Esophagus muscularis mucosa (tissue), 4 donors: Measurements from ENCODE around the gene SLAMF9. TPM values are rescaled to one million over a fixed set of nuclear protein-coding genes. Genes with fewer than 3 reads are reported as not detected.

Experiments
- DNase-seq: peaks from one replicate; pipeline ENCODE4 v3.0.0-alpha.2; 2017; ENCODE audit errors: extremely low spot score
- H3K27ac ChIP-seq, 4 donors: fragments of 200-600 bp; sonication (generic); replicated peaks in 1 of 4; 1 replicate in 3 of 4; 2 replicates in 1 of 4; pipeline ENCODE4 v1.5.1; 2016 to 2019; ENCODE audit warnings: mild to moderate bottlenecking in 1 of 4
- H3K27me3 ChIP-seq, 4 donors: fragments of 200-600 bp; sonication (generic); one replicate each; pipeline versions ENCODE4 v1.5.1 to v1.6.0; 2016 to 2019
- H3K36me3 ChIP-seq, 4 donors: fragments of 200-600 bp; sonication (generic); one replicate each; pipeline ENCODE4 v1.5.1; 2016 to 2019
- H3K4me1 ChIP-seq, 4 donors: fragments of 200-600 bp; sonication (generic); one replicate each; pipeline ENCODE4 v1.5.1; 2016 to 2019
- H3K4me3 ChIP-seq, 4 donors: fragments of 200-600 bp; sonication (generic); 1 replicate in 2 of 4; 2 replicates in 2 of 4; pipeline ENCODE4 v1.5.1; 2016 to 2019; ENCODE audit warnings: mild to moderate bottlenecking in 4 of 4, moderate library complexity in 1 of 4
- H3K9me3 ChIP-seq, 4 donors: fragments of 200-600 bp; sonication (generic); 1 replicate in 3 of 4; 2 replicates in 1 of 4; pipeline ENCODE4 v1.5.1; 2016 to 2019
- CTCF ChIP-seq, 3 experiments: fragments of 200-600 bp in 2 of 3; fragments of 450-650 bp in 1 of 3; sonication (generic) in 2 of 3; IDR thresholded peaks; one replicate each; pipeline ENCODE4 v1.5.1; 2017 to 2019; ENCODE audit warnings: antibody characterized with exemption in 3 of 3, mild to moderate bottlenecking in 2 of 3, moderate library complexity in 1 of 3
- EP300 ChIP-seq: sonication (generic); formaldehyde crosslinking; IDR thresholded peaks from one replicate; pipeline ENCODE4 v1.6.1; 2017; ENCODE audit warnings: antibody characterized with exemption
- POLR2A ChIP-seq: fragments of 450-650 bp; IDR thresholded peaks from one replicate; pipeline ENCODE4 v1.6.1; 2017; ENCODE audit warnings: antibody characterized with exemption, moderate library complexity, mild to moderate bottlenecking, low read depth
- POLR2AphosphoS5 ChIP-seq, 2 donors: sonication (generic); formaldehyde crosslinking; IDR thresholded peaks; one replicate each; pipeline ENCODE4 v1.6.1; 2017; ENCODE audit warnings: antibody characterized with exemption in 2 of 2
- WGBS: methylation state at CpG from one replicate; pipeline ENCODE4 v1.1.5; 2018; 5-methylcytosine and 5-hydroxymethylcytosine counted together
- intact Hi-C: fragments of 100-400 bp; cut with DNase I; formaldehyde crosslinking; loops from one replicate; pipeline ENCODE4 v1.15.1; 2023
- total RNA-seq, 4 donors: library from RNA; depleted of rRNA; stranded (reverse); fragments of >200 nt; gene quantifications; one replicate each; pipeline versions ENCODE4 v1.1.0 to v1.2.1, GENCODE V29; 2016

SLAMF9 gene
- total RNA-seq, 4 donors from 2014 or later, result not detected

- H3K36me3 ChIP-seq, result no peaks in the 10 kb centered on the region
- DNase-seq, result no peak
- 86% methylated on average over 5 of the region's 5 CpGs for WGBS
- intact Hi-C loops, result no loop called here
- no peak overlapping the region for H3K4me3 ChIP-seq
- TF ChIP-seq CTCF (IDR thresholded peaks at IDR 0.05), result no peak
- no peak for TF ChIP-seq POLR2AphosphoS5 (IDR thresholded peaks at IDR 0.05)
- TF ChIP-seq POLR2A, result no peak
- no peak for TF ChIP-seq EP300
- no peaks in the 10 kb centered on the region for H3K9me3 ChIP-seq
- no peak overlapping the region for H3K27ac ChIP-seq
- peaks cover 0 to 51% (median 0%) of the 10 kb centered on the region in 4 donors for H3K27me3 ChIP-seq
- peaks cover 14 to 21% (median 21%) of the 10 kb centered on the region in 4 donors for H3K4me1 ChIP-seq
Measured at GRCh38 chr1:159941141-159941540, 12.9 kb downstream of the SLAMF9 start.

GRCh38 chr1:159940006-159940620, 13.9 kb downstream of the SLAMF9 start:
- Histone ChIP-seq H3K27ac (no peak overlapping the region), H3K27me3 (peaks cover 0 to 57% (median 0%) of the 10 kb centered on the region in 4 donors), H3K4me3 (no peak overlapping the region), H3K4me1 (peaks cover 4 to 13% (median 12%) of the 10 kb centered on the region in 4 donors), H3K9me3 (no peaks in the 10 kb centered on the region), H3K36me3 (no peaks in the 10 kb centered on the region)
- 88% methylated on average over 10 of the region's 11 CpGs for WGBS
- no peak for TF ChIP-seq POLR2AphosphoS5 (IDR thresholded peaks at IDR 0.05)
- no peak for TF ChIP-seq CTCF (IDR thresholded peaks at IDR 0.05)
- no peak for TF ChIP-seq EP300
- no peak for TF ChIP-seq POLR2A
- intact Hi-C loops, result no loop called here
- DNase-seq, result no peak

GRCh38 chr1:159939678-159940002, 14.4 kb downstream of the SLAMF9 start:
- Histone ChIP-seq H3K36me3 (no peaks in the 10 kb centered on the region), H3K27ac (no peak overlapping the region), H3K4me1 (peaks cover 0 to 8% (median 8%) of the 10 kb centered on the region in 4 donors), H3K27me3 (peaks cover 0 to 53% (median 0%) of the 10 kb centered on the region in 4 donors), H3K4me3 (no peak overlapping the region), H3K9me3 (no peaks in the 10 kb centered on the region)
- intact Hi-C loops, result no loop called here
- WGBS, result 93% methylated on average over 3 of the region's 3 CpGs
- no peak for DNase-seq
- TF ChIP-seq EP300 (no peak), POLR2AphosphoS5 (IDR thresholded peaks at IDR 0.05) (no peak), POLR2A (no peak), CTCF (IDR thresholded peaks at IDR 0.05) (no peak)

GRCh38 chr1:159938905-159939677, 14.9 kb downstream of the SLAMF9 start:
- Histone ChIP-seq H3K4me3 (no peak overlapping the region), H3K27ac (no peak overlapping the region), H3K4me1 (peaks cover 0 to 8% (median 8%) of the 10 kb centered on the region in 4 donors), H3K9me3 (no peaks in the 10 kb centered on the region), H3K36me3 (no peaks in the 10 kb centered on the region), H3K27me3 (peaks cover 0 to 47% (median 0%) of the 10 kb centered on the region in 4 donors)
- 89% methylated on average over 6 of the region's 6 CpGs for WGBS
- no peak for DNase-seq
- intact Hi-C loops, result loop anchor here (1.0 kb wide), 1 partner anchor 66 kb away; no protein-coding TSS in a partner anchor
- TF ChIP-seq EP300 (no peak), POLR2A (no peak), CTCF (IDR thresholded peaks at IDR 0.05) (no peak), POLR2AphosphoS5 (IDR thresholded peaks at IDR 0.05) (no peak)
